GM23248 (cell line): Measurements from ENCODE around the gene OPCML. TPM values are rescaled to one million over a fixed set of nuclear protein-coding genes. Genes with fewer than 3 reads are reported as not detected.

ENCODE experiments used
- DNase-seq: peaks from one replicate; pipeline ENCODE4 v3.0.0-alpha.2; 2015
- H2AFZ ChIP-seq: fragments of 200-600 bp; sonication (generic); 2 replicates; pipeline ENCODE4 v1.6.1; 2016; ENCODE audit warnings: antibody characterized with exemption
- H3F3A ChIP-seq: fragments of 200-600 bp; sonication (generic); 2 replicates; pipeline ENCODE4 v1.6.1; 2016; ENCODE audit warnings: mild to moderate bottlenecking, antibody characterized with exemption, mixed run types; ENCODE audit not compliant: insufficient read depth
- H3K27ac ChIP-seq: fragments of 200-600 bp; sonication (generic); 2 replicates; pipeline ENCODE4 v1.5.1; 2016; ENCODE audit warnings: mild to moderate bottlenecking
- H3K27me3 ChIP-seq: fragments of 200-600 bp; sonication (generic); replicated peaks from 2 replicates; pipeline ENCODE4 v1.6.1; 2016; ENCODE audit warnings: mild to moderate bottlenecking; ENCODE audit not compliant: insufficient read depth
- H3K36me3 ChIP-seq: fragments of 200-600 bp; sonication (generic); 2 replicates; pipeline ENCODE4 v1.6.1; 2016; ENCODE audit warnings: low read depth, mild to moderate bottlenecking
- H3K4me1 ChIP-seq: fragments of 200-600 bp; sonication (generic); 2 replicates; pipeline ENCODE4 v1.6.1; 2016; ENCODE audit warnings: mild to moderate bottlenecking; ENCODE audit not compliant: insufficient read depth
- H3K4me2 ChIP-seq: fragments of 200-600 bp; sonication (generic); one replicate; pipeline ENCODE4 v1.6.1; 2016; ENCODE audit warnings: mild to moderate bottlenecking; ENCODE audit not compliant: unreplicated experiment
- H3K4me3 ChIP-seq: fragments of 200-600 bp; sonication (generic); 2 replicates; pipeline ENCODE4 v1.5.1; 2016; ENCODE audit warnings: mild to moderate bottlenecking
- H3K79me2 ChIP-seq: fragments of 200-600 bp; sonication (generic); 2 replicates; pipeline ENCODE4 v1.6.1; 2016; ENCODE audit warnings: mild to moderate bottlenecking; ENCODE audit not compliant: insufficient read depth
- H3K9ac ChIP-seq: fragments of 200-600 bp; sonication (generic); 2 replicates; pipeline ENCODE4 v1.6.1; 2016; ENCODE audit warnings: mild to moderate bottlenecking
- H3K9me2 ChIP-seq: fragments of 200-600 bp; sonication (generic); 2 replicates; pipeline ENCODE4 v1.6.1; 2016; ENCODE audit warnings: mixed run types, mild to moderate bottlenecking, moderate library complexity; ENCODE audit not compliant: insufficient read depth
- H3K9me3 ChIP-seq: fragments of 200-600 bp; sonication (generic); one replicate; pipeline ENCODE4 v1.6.1; 2017; ENCODE audit warnings: low read depth
- H4K20me1 ChIP-seq: fragments of 200-600 bp; sonication (generic); 2 replicates; pipeline ENCODE4 v1.6.0; 2016; ENCODE audit not compliant: insufficient read depth
- EZH2 ChIP-seq: fragments of 200-600 bp; sonication (generic); IDR thresholded peaks from 2 replicates; pipeline ENCODE4 v1.6.1; 2018; ENCODE audit warnings: antibody characterized with exemption, mild to moderate bottlenecking; ENCODE audit not compliant: insufficient read depth, poor library complexity, severe bottlenecking
- EZH2phosphoT487 ChIP-seq: fragments of 200-600 bp; sonication (generic); IDR thresholded peaks from 2 replicates; pipeline ENCODE4 v1.6.1; 2018; ENCODE audit warnings: antibody characterized with exemption, moderate library complexity, mild to moderate bottlenecking, low read depth; ENCODE audit not compliant: insufficient read depth
- WGBS, 2 experiments: methylation state at CpG; one replicate each; pipeline ENCODE4 v1.1.6; 2015 to 2017; ENCODE audit warnings: low lambda C conversion rate in 2 of 2, low coverage in 1 of 2; ENCODE audit errors: missing lambda C conversion rate in 2 of 2; 5-methylcytosine and 5-hydroxymethylcytosine counted together
- in situ Hi-C: fragments of 300-500 bp; cut with MboI; formaldehyde crosslinking; loops from 2 replicates; pipeline ENCODE4 v1.15.0; 2020
- polyA plus RNA-seq: library from polyadenylated mRNA; unstranded; fragments of >200 nt; fragmentation: Nextera tagmentation; extraction: Ambion mirVana; gene quantifications from 2 replicates; pipeline ENCODE4 v1.2.1, GENCODE V29; 2016
- total RNA-seq: library from RNA; depleted of rRNA; stranded (reverse); fragments of >200 nt; shearing (Covaris generic); gene quantifications from 2 replicates; pipeline ENCODE4 v1.2.3, GENCODE V29; 2014

The OPCML gene
- total and polyA plus RNA-seq, 2 experiments from 2014 or later: 0.69 to 1.6 TPM

- Histone ChIP-seq H3F3A (no peaks in the 10 kb centered on the region), H3K36me3 (no peaks in the 10 kb centered on the region), H3K27ac (no peak overlapping the region), H3K4me2 (no peak overlapping the region), H3K27me3 (no peaks in the 10 kb centered on the region), H2AFZ (no peak overlapping the region), H3K4me1 (peaks cover 13% of the 10 kb centered on the region), H3K79me2 (no peaks in the 10 kb centered on the region), H3K9ac (no peak overlapping the region), H3K4me3 (no peak overlapping the region), H3K9me3 (no peaks in the 10 kb centered on the region), H3K9me2 (no peaks in the 10 kb centered on the region), H4K20me1 (no peaks in the 10 kb centered on the region)
- no peak for TF ChIP-seq EZH2phosphoT487
- no peak for TF ChIP-seq EZH2
- 55 to 62% methylated on average over 8 of the region's 8 CpGs for WGBS, 2 experiments
- in situ Hi-C loops: no loop called here
- no peak for DNase-seq
These were observed 623.2 kb downstream of the OPCML start for GRCh38 chr11:132909021-132909606.

- Histone ChIP-seq H3K4me3 (no peak overlapping the region), H3K9me2 (no peaks in the 10 kb centered on the region), H3K4me1 (peaks cover 13% of the 10 kb centered on the region), H3K9me3 (no peaks in the 10 kb centered on the region), H3K27ac (no peak overlapping the region), H3K9ac (no peak overlapping the region), H3K79me2 (no peaks in the 10 kb centered on the region), H3K36me3 (no peaks in the 10 kb centered on the region), H3F3A (no peaks in the 10 kb centered on the region), H2AFZ (no peak overlapping the region), H3K27me3 (no peaks in the 10 kb centered on the region), H4K20me1 (no peaks in the 10 kb centered on the region), H3K4me2 (no peak overlapping the region)
- no peak for DNase-seq
- in situ Hi-C loops: no loop called here
- no peak for TF ChIP-seq EZH2phosphoT487
- no peak for TF ChIP-seq EZH2
- WGBS, 2 experiments: 77 to 83% methylated on average over 4 of the region's 4 CpGs
These were observed 623.9 kb downstream of the OPCML start for GRCh38 chr11:132908414-132908810.

GRCh38 chr11:132907651-132908413, 624.5 kb downstream of the OPCML start:
- no peak for DNase-seq
- no peaks in the 10 kb centered on the region for H4K20me1 ChIP-seq
- no peaks in the 10 kb centered on the region for H3K9me2 ChIP-seq
- no peaks in the 10 kb centered on the region for H3F3A ChIP-seq
- H3K79me2 ChIP-seq: no peaks in the 10 kb centered on the region
- TF ChIP-seq EZH2phosphoT487: no peak
- TF ChIP-seq EZH2: no peak
- no peak overlapping the region for H3K27ac ChIP-seq
- WGBS, 2 experiments: 53 to 64% methylated on average over 8 of the region's 8 CpGs
- H3K36me3 ChIP-seq: no peaks in the 10 kb centered on the region
- H3K4me2 ChIP-seq: no peak overlapping the region
- H3K27me3 ChIP-seq: no peaks in the 10 kb centered on the region
- H3K4me1 ChIP-seq: peaks cover 13% of the 10 kb centered on the region
- no peak overlapping the region for H2AFZ ChIP-seq
- no peak overlapping the region for H3K9ac ChIP-seq
- H3K9me3 ChIP-seq: no peaks in the 10 kb centered on the region
- in situ Hi-C loops: no loop called here
- H3K4me3 ChIP-seq: no peak overlapping the region

- H3K4me3 ChIP-seq: no peak overlapping the region
- no peaks in the 10 kb centered on the region for H4K20me1 ChIP-seq
- H3K9me2 ChIP-seq: no peaks in the 10 kb centered on the region
- no peak overlapping the region for H3K27ac ChIP-seq
- no peak for TF ChIP-seq EZH2phosphoT487
- TF ChIP-seq EZH2: no peak
- no peaks in the 10 kb centered on the region for H3K36me3 ChIP-seq
- WGBS, 2 experiments: 26 to 47% methylated on average over 5 of the region's 5 CpGs
- DNase-seq: no peak
- H3K27me3 ChIP-seq: no peaks in the 10 kb centered on the region
- H3K9ac ChIP-seq: no peak overlapping the region
- H3K79me2 ChIP-seq: no peaks in the 10 kb centered on the region
- no peaks in the 10 kb centered on the region for H3F3A ChIP-seq
- H3K9me3 ChIP-seq: no peaks in the 10 kb centered on the region
- in situ Hi-C loops: no loop called here
- no peaks in the 10 kb centered on the region for H3K4me1 ChIP-seq
- H2AFZ ChIP-seq: no peak overlapping the region
- H3K4me2 ChIP-seq: no peak overlapping the region
These were observed 627.7 kb downstream of the OPCML start for GRCh38 chr11:132904607-132905006.
